Endothelial cell of umbilical vein (primary cell): ENCODE measurements around the gene PIGB. TPM values are rescaled to one million over a fixed set of nuclear protein-coding genes. Genes with fewer than 3 reads are reported as not detected.

Experiments used
- BruUV-seq: library from RNA; stranded (reverse); fragments of 400-500 nt; replicated peaks from 2 replicates; lab custom pipeline; 2021; lab: Mats Ljungman, UMichigan
- CTCF ChIA-PET: fragments of 300-600, 350-600 bp; sonication (Branson Sonifier 250); formaldehyde crosslinking; loops from one replicate; lab custom pipeline; 2021; ENCODE audit warnings: antibody characterized with exemption, inconsistent platforms; lab: Charles Lee
- POLR2A ChIA-PET: fragments of 300-600, 350-600 bp; sonication (Branson Sonifier 250); formaldehyde crosslinking; loops from one replicate; lab custom pipeline; 2021; ENCODE audit warnings: antibody characterized with exemption, inconsistent platforms; lab: Charles Lee
- DNase-seq: peaks from one replicate; pipeline ENCODE4 v3.0.0-alpha.2; 2011; ENCODE audit warnings: low read depth, low spot score
- FAIRE-seq: peaks from 2 replicates; lab custom pipeline; 2011; peaks lifted over from hg19 to GRCh38; lab: Jason Lieb, UNC
- H2AFZ ChIP-seq: 2 replicates; pipeline ENCODE4 v1.6.0; 2012; ENCODE audit warnings: low read depth, low read length, control low read depth, inconsistent platforms
- H3K27ac ChIP-seq: 2 replicates; pipeline ENCODE4 v1.5.1; 2011; ENCODE audit warnings: low read depth, mild to moderate bottlenecking, control low read depth, low read length, moderate library complexity; ENCODE audit not compliant: insufficient read depth
- H3K27me3 ChIP-seq, 2 experiments: 2 replicates each; pipeline versions ENCODE4 v1.6.0 to v1.6.1; 2011; ENCODE audit warnings: low read length in 2 of 2, mixed read lengths in 1 of 2; ENCODE audit not compliant: control insufficient read depth in 2 of 2, insufficient read depth in 2 of 2
- H3K36me3 ChIP-seq, 2 experiments: 2 replicates in 1 of 2; 3 replicates in 1 of 2; pipeline ENCODE4 v1.5.1; 2011; ENCODE audit warnings: low read length in 2 of 2, mild to moderate bottlenecking in 1 of 2, moderate library complexity in 1 of 2; ENCODE audit not compliant: control insufficient read depth in 2 of 2, insufficient read depth in 2 of 2; ENCODE audit errors: extremely low read depth in 1 of 2
- H3K4me1 ChIP-seq: 3 replicates; pipeline ENCODE4 v1.5.1; 2011; ENCODE audit warnings: mild to moderate bottlenecking, low read length; ENCODE audit not compliant: control insufficient read depth, insufficient read depth; ENCODE audit errors: extremely low read depth
- H3K4me2 ChIP-seq: 2 replicates; pipeline ENCODE4 v1.6.1; 2011; ENCODE audit warnings: low read length, control low read depth, mixed read lengths; ENCODE audit not compliant: insufficient read depth
- H3K4me3 ChIP-seq, 3 experiments: fragments of 200-600 bp in 1 of 3; sonication (generic), shearing (Covaris generic) in 1 of 3; replicated peaks in 1 of 3; 2 replicates each; pipeline ENCODE4 v1.5.1; 2011 to 2016; ENCODE audit warnings: control low read depth in 3 of 3, low read length in 3 of 3, mild to moderate bottlenecking in 2 of 3, inconsistent platforms in 1 of 3, low read depth in 1 of 3, moderate library complexity in 1 of 3; ENCODE audit not compliant: insufficient read depth in 1 of 3
- H3K79me2 ChIP-seq: 2 replicates; pipeline ENCODE4 v1.6.0; 2012; ENCODE audit warnings: low read length, inconsistent platforms; ENCODE audit not compliant: control insufficient read depth, insufficient read depth
- H3K9ac ChIP-seq: replicated peaks from 2 replicates; pipeline ENCODE3; 2011; ENCODE audit warnings: low read length, control low read depth; ENCODE audit not compliant: insufficient read depth; ENCODE audit errors: extremely low read depth
- H3K9me1 ChIP-seq: replicated peaks from 3 replicates; pipeline ENCODE4 v1.6.0; 2011; ENCODE audit warnings: mild to moderate bottlenecking, low read length; ENCODE audit not compliant: control insufficient read depth, insufficient read depth; ENCODE audit errors: extremely low read depth
- H3K9me3 ChIP-seq: replicated peaks from 2 replicates; pipeline ENCODE4 v1.5.1; 2012; ENCODE audit warnings: low read length, inconsistent platforms; ENCODE audit not compliant: control insufficient read depth, insufficient read depth
- H4K20me1 ChIP-seq: replicated peaks from 2 replicates; pipeline ENCODE3; 2011; ENCODE audit warnings: mild to moderate bottlenecking, low read length; ENCODE audit not compliant: control insufficient read depth, insufficient read depth; ENCODE audit errors: extremely low read depth
- EZH2 ChIP-seq: IDR thresholded peaks from 2 replicates; pipeline ENCODE4 v1.6.1; 2012; ENCODE audit warnings: borderline replicate concordance, low read depth, mild to moderate bottlenecking, moderate library complexity, low read length, inconsistent platforms; ENCODE audit not compliant: severe bottlenecking
- GATA2 ChIP-seq: IDR thresholded peaks from 2 replicates; pipeline ENCODE4 v1.7.0; 2011; ENCODE audit warnings: low read depth, mild to moderate bottlenecking, moderate library complexity, mixed read lengths, low read length; ENCODE audit not compliant: insufficient read length, insufficient read depth
- JUN ChIP-seq: IDR thresholded peaks from 2 replicates; pipeline ENCODE4 v1.6.1; 2011; ENCODE audit warnings: borderline replicate concordance, low read depth; ENCODE audit not compliant: insufficient read length, insufficient read depth
- MYC ChIP-seq: IDR thresholded peaks from one replicate; pipeline ENCODE4 v1.6.1; 2011; ENCODE audit warnings: mild to moderate bottlenecking, low read depth, low read length
- POLR2A ChIP-seq: IDR thresholded peaks from 2 replicates; pipeline ENCODE4 v1.6.1; 2012; ENCODE audit warnings: low read depth, mild to moderate bottlenecking, control low read depth, low read length
- POLR2AphosphoS5 ChIP-seq: IDR thresholded peaks from 2 replicates; pipeline ENCODE4 v1.6.1; 2012; ENCODE audit warnings: low read depth, mild to moderate bottlenecking, control low read depth, low read length, moderate library complexity; ENCODE audit not compliant: insufficient read depth
- dilution Hi-C: fragments of 300-500 bp; cut with MboI; formaldehyde crosslinking; loops from one replicate; pipeline ENCODE4 v1.15.0; 2019; ENCODE audit warnings: low sequenced_read_pairs; ENCODE audit not compliant: extremely low pct_ligation_motif_present
- intact Hi-C: fragments of 100-400 bp; cut with micrococcal nuclease; formaldehyde crosslinking; loops from one replicate; pipeline ENCODE4 v1.10.0; 2022
- polyA plus RNA-seq, 4 experiments: library from polyadenylated mRNA; depleted of rRNA in 3 of 4; stranded (reverse) in 3 of 4; unstranded in 1 of 4; fragments of >200 nt; gene quantifications; 2 replicates each; pipeline versions ENCODE4 v1.2.1 to v1.2.3, GENCODE V29; 2011 to 2012; ENCODE audit warnings: missing spikeins in 1 of 4
- total RNA-seq: library from RNA; stranded (reverse); gene quantifications from 2 replicates; pipeline ENCODE4 v1.2.3, GENCODE V29; 2021
- TF ChIP-seq, protein P1 (sequence below), 2 donors: IDR thresholded peaks; 1 replicate in 1 of 2; 2 replicates in 1 of 2; pipeline ENCODE4 v1.5.1; 2011; ENCODE audit warnings: low read length in 2 of 2, mild to moderate bottlenecking in 2 of 2, moderate library complexity in 2 of 2, control low read depth in 1 of 2, inconsistent platforms in 1 of 2, low read depth in 1 of 2; ENCODE audit not compliant: insufficient read depth in 1 of 2; ENCODE audit errors: extremely low read depth in 1 of 2
- TF ChIP-seq, protein P2 (sequence below): IDR thresholded peaks from 2 replicates; pipeline ENCODE4 v1.6.1; 2011; ENCODE audit not compliant: insufficient read depth, insufficient read length

PIGB gene
- total and polyA plus RNA-seq, 2 donors (not counting 3 experiments of a cell fraction or from before 2014, with no cell fraction given): 14.1 to 23.9 TPM

DNA sequence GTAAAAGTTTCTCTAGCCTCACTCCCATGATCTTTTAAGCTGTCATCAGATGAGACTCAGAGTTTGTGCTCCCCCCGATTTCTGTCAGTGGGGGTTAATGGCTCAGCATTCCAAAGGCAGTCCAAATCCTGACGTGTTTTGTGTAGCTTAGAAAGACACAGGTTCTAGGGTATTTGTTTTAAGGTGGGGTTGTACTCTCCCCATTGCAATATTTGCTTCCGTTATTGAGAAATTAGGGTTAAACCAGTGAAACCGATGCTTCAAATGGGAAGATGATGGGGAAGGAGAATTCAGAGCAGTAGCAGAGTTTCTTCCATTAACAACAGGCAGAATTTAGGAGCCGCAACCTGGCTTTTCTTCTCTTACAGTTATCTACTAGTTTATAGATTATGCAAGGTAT lies 3.4 kb downstream of the PIGB start:
- intact Hi-C loops (no loop called here), dilution Hi-C loops (no loop called here)
- FAIRE-seq (no peak), DNase-seq (no peak)
- Histone ChIP-seq H3K27me3 (no peaks in the 10 kb centered on the region), H3K27ac (no peak overlapping the region), H2AFZ (no peak overlapping the region), H4K20me1 (no peaks in the 10 kb centered on the region), H3K4me3 (no peak overlapping the region), H3K9ac (no peak overlapping the region), H3K9me3 (no peaks in the 10 kb centered on the region), H3K79me2 (peaks cover 6% of the 10 kb centered on the region), H3K4me1 (peaks cover 9% of the 10 kb centered on the region), H3K4me2 (no peak overlapping the region), H3K9me1 (no peaks in the 10 kb centered on the region), H3K36me3 (no peaks in the 10 kb centered on the region)
- TF ChIP-seq GATA2 (no peak), EZH2 (no peak), JUN (no peak), POLR2AphosphoS5 (no peak), POLR2A (no peak), MYC (no peak)
- TF ChIP-seq, protein P1, sequence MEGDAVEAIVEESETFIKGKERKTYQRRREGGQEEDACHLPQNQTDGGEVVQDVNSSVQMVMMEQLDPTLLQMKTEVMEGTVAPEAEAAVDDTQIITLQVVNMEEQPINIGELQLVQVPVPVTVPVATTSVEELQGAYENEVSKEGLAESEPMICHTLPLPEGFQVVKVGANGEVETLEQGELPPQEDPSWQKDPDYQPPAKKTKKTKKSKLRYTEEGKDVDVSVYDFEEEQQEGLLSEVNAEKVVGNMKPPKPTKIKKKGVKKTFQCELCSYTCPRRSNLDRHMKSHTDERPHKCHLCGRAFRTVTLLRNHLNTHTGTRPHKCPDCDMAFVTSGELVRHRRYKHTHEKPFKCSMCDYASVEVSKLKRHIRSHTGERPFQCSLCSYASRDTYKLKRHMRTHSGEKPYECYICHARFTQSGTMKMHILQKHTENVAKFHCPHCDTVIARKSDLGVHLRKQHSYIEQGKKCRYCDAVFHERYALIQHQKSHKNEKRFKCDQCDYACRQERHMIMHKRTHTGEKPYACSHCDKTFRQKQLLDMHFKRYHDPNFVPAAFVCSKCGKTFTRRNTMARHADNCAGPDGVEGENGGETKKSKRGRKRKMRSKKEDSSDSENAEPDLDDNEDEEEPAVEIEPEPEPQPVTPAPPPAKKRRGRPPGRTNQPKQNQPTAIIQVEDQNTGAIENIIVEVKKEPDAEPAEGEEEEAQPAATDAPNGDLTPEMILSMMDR (IDR thresholded peaks at IDR 0.05; ENCODE audit: extremely low read depth in 1 of 2, insufficient read depth in 1 of 2, low read depth in 1 of 2, low read length in 2 of 2): no peak
- TF ChIP-seq, protein P2, sequence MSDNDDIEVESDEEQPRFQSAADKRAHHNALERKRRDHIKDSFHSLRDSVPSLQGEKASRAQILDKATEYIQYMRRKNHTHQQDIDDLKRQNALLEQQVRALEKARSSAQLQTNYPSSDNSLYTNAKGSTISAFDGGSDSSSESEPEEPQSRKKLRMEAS: no peak
- ChIA-PET CTCF (no interaction called here), POLR2A (no interaction called here)
- no TSS peak for BruUV-seq
